GM23338 (cell line): ENCODE measurements around the gene ARSI. TPM values are rescaled to one million over a fixed set of nuclear protein-coding genes. Genes with fewer than 3 reads are reported as not detected.

Experiments used
- ATAC-seq: fragments of 200-7000 bp; cut with Tn5 transposase; 3 replicates; pipeline ENCODE4 v1.9.1; 2020
- DNase-seq: peaks from one replicate; pipeline ENCODE4 v3.0.0-alpha.2; 2015; ENCODE audit warnings: low spot score
- H2AFZ ChIP-seq: fragments of 200-600 bp; sonication (generic); 2 replicates; pipeline ENCODE4 v1.8.0; 2016; ENCODE audit warnings: antibody characterized with exemption, mild to moderate bottlenecking, moderate library complexity
- H3F3A ChIP-seq: fragments of 200-600 bp; sonication (generic); replicated peaks from 2 replicates; pipeline ENCODE4 v1.8.0; 2017; ENCODE audit warnings: antibody characterized with exemption, mixed run types, low read depth
- H3K27ac ChIP-seq: fragments of 200-600 bp; sonication (generic); 2 replicates; pipeline ENCODE4 v1.6.1; 2016; ENCODE audit warnings: low read depth
- H3K27me3 ChIP-seq: fragments of 200-600 bp; sonication (generic); 2 replicates; pipeline ENCODE4 v1.8.0; 2016; ENCODE audit warnings: mild to moderate bottlenecking, mixed run types, moderate library complexity; ENCODE audit not compliant: insufficient read depth
- H3K36me3 ChIP-seq: fragments of 200-600 bp; sonication (generic); 2 replicates; pipeline ENCODE4 v1.8.0; 2016; ENCODE audit warnings: mild to moderate bottlenecking; ENCODE audit not compliant: insufficient read depth
- H3K4me1 ChIP-seq: fragments of 200-600 bp; sonication (generic); 2 replicates; pipeline ENCODE4 v1.8.0; 2016; ENCODE audit warnings: mild to moderate bottlenecking, moderate library complexity; ENCODE audit not compliant: insufficient read depth
- H3K4me2 ChIP-seq: fragments of 200-600 bp; sonication (generic); 2 replicates; pipeline ENCODE4 v1.7.1; 2017; ENCODE audit warnings: mixed run types
- H3K4me3 ChIP-seq: fragments of 200-600 bp; sonication (generic); 2 replicates; pipeline ENCODE4 v1.6.1; 2016; ENCODE audit warnings: mixed run types
- H3K79me2 ChIP-seq: fragments of 200-600 bp; sonication (generic); replicated peaks from 2 replicates; pipeline ENCODE4 v1.8.0; 2017; ENCODE audit warnings: mild to moderate bottlenecking; ENCODE audit not compliant: insufficient read depth
- H3K9me2 ChIP-seq: fragments of 200-600 bp; sonication (generic); 2 replicates; pipeline ENCODE4 v1.8.0; 2017; ENCODE audit not compliant: insufficient read depth
- H4K20me1 ChIP-seq: fragments of 200-600 bp; sonication (generic); replicated peaks from 2 replicates; pipeline ENCODE4 v1.8.0; 2017; ENCODE audit warnings: mild to moderate bottlenecking; ENCODE audit not compliant: insufficient read depth
- H3K27ac Mint-ChIP-seq: 2 replicates; pipeline ENCODE4 v1.8.0; 2020; ENCODE audit warnings: inconsistent platforms, mild to moderate bottlenecking, moderate library complexity, mixed read lengths
- H3K27me3 Mint-ChIP-seq: 3 replicates; pipeline ENCODE4 v1.8.0; 2022; ENCODE audit warnings: low read depth, mild to moderate bottlenecking, moderate library complexity, mixed read lengths, inconsistent platforms; ENCODE audit not compliant: insufficient read depth, poor library complexity
- H3K36me3 Mint-ChIP-seq: 3 replicates; pipeline ENCODE4 v1.8.0; 2021; ENCODE audit warnings: low read depth, mild to moderate bottlenecking, inconsistent platforms, moderate library complexity, mixed read lengths
- H3K4me1 Mint-ChIP-seq: 3 replicates; pipeline ENCODE4 v1.8.0; 2020; ENCODE audit warnings: mild to moderate bottlenecking, inconsistent platforms, mixed read lengths
- H3K4me3 Mint-ChIP-seq: 3 replicates; pipeline ENCODE4 v1.8.0; 2021; ENCODE audit warnings: moderate library complexity, mild to moderate bottlenecking, inconsistent platforms, mixed read lengths
- H3K9me3 Mint-ChIP-seq: 3 replicates; pipeline ENCODE4 v1.8.0; 2020; ENCODE audit warnings: moderate library complexity, mild to moderate bottlenecking, inconsistent platforms, mixed read lengths
- CREB1 ChIP-seq: fragments of 250-450 bp; sonication (Bioruptor Pico); IDR thresholded peaks from 2 replicates; pipeline ENCODE4 v1.5.0; 2020; ENCODE audit warnings: low read depth, mild to moderate bottlenecking, moderate library complexity
- CTCF ChIP-seq, 2 experiments: fragments of 200-600 bp in 1 of 2; sonication (generic) in 1 of 2; conservative IDR thresholded peaks; 2 replicates each; pipeline versions ENCODE4 v1.5.1 to v1.6.1; 2016 to 2017; ENCODE audit warnings: antibody characterized with exemption in 2 of 2, low read depth in 2 of 2, mild to moderate bottlenecking in 2 of 2, moderate library complexity in 1 of 2
- ETS1 ChIP-seq: IDR thresholded peaks from 2 replicates; pipeline ENCODE4 v1.6.1; 2016; ENCODE audit warnings: antibody characterized with exemption
- EZH2 ChIP-seq: fragments of 200-600 bp; sonication (generic); IDR thresholded peaks from one replicate; pipeline ENCODE4 v1.8.0; 2017; ENCODE audit warnings: antibody characterized with exemption, mild to moderate bottlenecking, low read depth; ENCODE audit not compliant: unreplicated experiment
- EZH2phosphoT487 ChIP-seq: fragments of 200-600 bp; sonication (generic); IDR thresholded peaks from one replicate; pipeline ENCODE4 v1.8.1; 2018; ENCODE audit warnings: antibody characterized with exemption; ENCODE audit not compliant: unreplicated experiment
- NANOG ChIP-seq: IDR thresholded peaks from 2 replicates; pipeline ENCODE4 v1.6.1; 2016; ENCODE audit warnings: antibody characterized with exemption, borderline replicate concordance
- POLR2AphosphoS5 ChIP-seq: IDR thresholded peaks from 2 replicates; pipeline ENCODE4 v1.6.1; 2016; ENCODE audit warnings: antibody characterized with exemption, low read depth
- REST ChIP-seq: IDR thresholded peaks from one replicate; pipeline ENCODE4 v1.6.1; 2018; ENCODE audit warnings: antibody characterized with exemption; ENCODE audit not compliant: unreplicated experiment
- STAT1 ChIP-seq: IDR thresholded peaks from one replicate; pipeline ENCODE4 v1.6.1; 2016; ENCODE audit warnings: antibody characterized with exemption; ENCODE audit not compliant: unreplicated experiment
- ZNF114 ChIP-seq: fragments of 250-450 bp; sonication (Bioruptor Pico); IDR thresholded peaks from 2 replicates; pipeline ENCODE4 v1.5.0; 2020; ENCODE audit warnings: mild to moderate bottlenecking, moderate library complexity
- ZNF331 ChIP-seq: fragments of 250-450 bp; sonication (Bioruptor Pico); IDR thresholded peaks from 2 replicates; pipeline ENCODE4 v1.5.0; 2020; ENCODE audit warnings: low read depth, mild to moderate bottlenecking, moderate library complexity
- polyA plus RNA-seq: library from polyadenylated mRNA; unstranded; fragments of >200 nt; fragmentation: Nextera tagmentation; extraction: Ambion mirVana; gene quantifications from 2 replicates; pipeline ENCODE4 v1.2.1, GENCODE V29; 2016
- total RNA-seq: library from RNA; depleted of rRNA; stranded (reverse); fragments of >200 nt; shearing (Covaris generic); gene quantifications from 2 replicates; pipeline ENCODE4 v1.2.3, GENCODE V29; 2014

The ARSI gene
- total and polyA plus RNA-seq, 2 experiments from 2014 or later, result 0.99 to 6.9 TPM

DNA sequence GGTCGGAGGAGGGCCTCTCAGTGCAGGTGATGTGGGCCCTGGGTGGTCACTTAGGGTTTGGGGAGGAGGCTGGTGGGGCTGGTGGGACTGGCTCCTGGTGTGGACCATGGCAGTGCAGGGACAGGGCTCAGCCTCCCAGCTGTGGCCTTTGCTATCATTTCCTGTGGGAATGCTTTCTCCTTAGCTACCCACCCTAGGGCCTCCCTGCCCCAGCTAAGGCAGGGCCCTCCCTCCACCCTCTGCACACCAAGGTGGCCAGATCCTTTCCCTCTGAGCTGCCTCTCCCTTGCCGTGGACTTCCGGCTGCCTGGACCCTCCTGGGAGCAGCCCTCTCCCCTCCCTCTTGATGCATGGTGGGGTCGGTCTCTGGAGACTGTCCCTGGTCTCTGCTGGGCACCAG lies 22.7 kb upstream of the ARSI start:
- Mint-ChIP-seq H3K4me3 (no peak overlapping the region), H3K4me1 (peaks cover 2% of the 10 kb centered on the region; the same call in 1 of the 3 replicates), H3K27ac (no peak overlapping the region), H3K27me3 (peaks cover 5% of the 10 kb centered on the region), H3K36me3 (no peaks in the 10 kb centered on the region), H3K9me3 (no peaks in the 10 kb centered on the region)
- ATAC-seq (no peak), DNase-seq (no peak)
- no peaks in the 10 kb centered on the region for H3K4me1 ChIP-seq
- H3K4me3 ChIP-seq, result no peak overlapping the region
- no peaks in the 10 kb centered on the region for H3K79me2 ChIP-seq
- no peaks in the 10 kb centered on the region for H3K27me3 ChIP-seq
- H2AFZ ChIP-seq, result no peak overlapping the region
- no peaks in the 10 kb centered on the region for H3F3A ChIP-seq
- H3K9me2 ChIP-seq, result no peaks in the 10 kb centered on the region
- H3K36me3 ChIP-seq, result no peaks in the 10 kb centered on the region
- no peak overlapping the region for H3K27ac ChIP-seq
- no peaks in the 10 kb centered on the region for H4K20me1 ChIP-seq
- no peak for TF ChIP-seq CTCF (conservative IDR thresholded peaks at IDR 0.05; ENCODE audit: low read depth in 2 of 2)
- TF ChIP-seq NANOG, result no peak
- no peak for TF ChIP-seq EZH2
- H3K4me2 ChIP-seq, result no peak overlapping the region

DNA sequence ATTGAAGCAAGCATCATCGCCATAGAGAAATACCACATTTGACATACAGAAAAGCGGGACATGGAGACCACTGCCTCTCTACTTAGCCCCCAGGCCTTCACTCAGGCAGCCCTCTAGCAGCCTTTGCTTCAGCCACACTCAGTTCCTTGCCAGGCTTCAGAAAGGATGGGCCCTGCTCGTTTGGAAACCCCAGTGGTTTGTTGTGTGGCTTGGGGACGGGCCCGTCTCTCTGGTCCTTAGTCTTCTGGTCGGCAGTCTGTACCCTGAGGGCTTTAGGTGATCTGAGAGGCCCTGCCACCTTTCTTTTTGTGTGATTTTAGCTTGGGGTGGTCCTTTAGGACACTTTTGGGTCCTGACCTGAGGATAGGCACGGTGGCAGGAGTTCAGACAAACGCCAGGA lies 21.1 kb upstream of the ARSI start:
- Histone ChIP-seq H3K4me2 (no peak overlapping the region), H3F3A (no peaks in the 10 kb centered on the region), H3K4me3 (no peak overlapping the region), H3K36me3 (no peaks in the 10 kb centered on the region), H2AFZ (0 out of 2 replicates have a peak overlapping the region, but pooled peaks have one; percentile 52), H3K79me2 (no peaks in the 10 kb centered on the region), H3K9me2 (no peaks in the 10 kb centered on the region), H3K27me3 (no peaks in the 10 kb centered on the region), H4K20me1 (no peaks in the 10 kb centered on the region), H3K27ac (no peak overlapping the region), H3K4me1 (no peaks in the 10 kb centered on the region)
- DNase-seq (no peak), ATAC-seq (no peak)
- no peak overlapping the region for H3K4me3 Mint-ChIP-seq
- H3K27me3 Mint-ChIP-seq, result peaks cover 5% of the 10 kb centered on the region
- no peak overlapping the region for H3K27ac Mint-ChIP-seq
- H3K9me3 Mint-ChIP-seq, result no peaks in the 10 kb centered on the region
- H3K4me1 Mint-ChIP-seq, result peaks cover 4% of the 10 kb centered on the region; the same call in 2 of the 3 replicates
- no peaks in the 10 kb centered on the region for H3K36me3 Mint-ChIP-seq
- no peak for TF ChIP-seq POLR2AphosphoS5
- TF ChIP-seq ZNF114 (CRISPR knock-in tag), result no peak
- no peak for TF ChIP-seq CTCF (conservative IDR thresholded peaks at IDR 0.05; ENCODE audit: low read depth in 2 of 2)
- TF ChIP-seq EZH2phosphoT487, result no peak
- no peak for TF ChIP-seq ETS1
- TF ChIP-seq STAT1, result no peak
- TF ChIP-seq ZNF331, result no peak
- no peak for TF ChIP-seq REST
- no peak for TF ChIP-seq NANOG
- TF ChIP-seq EZH2, result no peak
- no peak for TF ChIP-seq CREB1 (CRISPR knock-in tag)
